H1 (cell line): ENCODE measurements around the gene ROR1. TPM values are rescaled to one million over a fixed set of nuclear protein-coding genes. Genes with fewer than 3 reads are reported as not detected.

Experiments
- CTCF ChIA-PET: fragments of 300-600 bp; sonication (Branson Sonifier 250); formaldehyde crosslinking; loops from one replicate; lab custom pipeline; 2021; ENCODE audit not compliant: partially characterized antibody; lab: Charles Lee
- POLR2A ChIA-PET: fragments of 300-600 bp; sonication (Branson Sonifier 250); formaldehyde crosslinking; loops from one replicate; lab custom pipeline; 2021; ENCODE audit warnings: inconsistent platforms; ENCODE audit not compliant: partially characterized antibody; lab: Charles Lee
- DNase-seq, 2 experiments: peaks; one replicate each; pipeline versions ENCODE4 v3.0.0 to v3.0.0-alpha.2; 2010 to 2022; ENCODE audit warnings: low spot score in 2 of 2, low read depth in 1 of 2, mixed read lengths in 1 of 2
- FAIRE-seq: peaks from 2 replicates; lab custom pipeline; 2011; peaks lifted over from hg19 to GRCh38; lab: Jason Lieb, UNC
- H2AFZ ChIP-seq: 2 replicates; pipeline ENCODE4 v1.8.1; 2012; ENCODE audit warnings: low read length, inconsistent platforms
- H2AK5ac ChIP-seq: 2 replicates; pipeline ENCODE4 v1.6.1; 2013; ENCODE audit warnings: low read depth, low read length
- H2BK120ac ChIP-seq: replicated peaks from 2 replicates; pipeline ENCODE3; 2013; ENCODE audit warnings: low read depth, low read length, inconsistent platforms
- H2BK12ac ChIP-seq: 2 replicates; pipeline ENCODE4 v1.6.1; 2013; ENCODE audit warnings: low read depth, low read length
- H2BK15ac ChIP-seq: 2 replicates; pipeline ENCODE4 v1.6.1; 2013; ENCODE audit warnings: low read length
- H2BK20ac ChIP-seq: 2 replicates; pipeline ENCODE4 v1.6.1; 2013; ENCODE audit warnings: low read length
- H2BK5ac ChIP-seq: 2 replicates; pipeline ENCODE4 v1.6.1; 2013; ENCODE audit warnings: low read depth, low read length
- H3K14ac ChIP-seq: 2 replicates; pipeline ENCODE4 v1.6.1; 2013; ENCODE audit warnings: inconsistent platforms; ENCODE audit not compliant: insufficient read length
- H3K18ac ChIP-seq: 2 replicates; pipeline ENCODE4 v1.6.1; 2013; ENCODE audit warnings: low read length; ENCODE audit errors: extremely low read depth
- H3K23ac ChIP-seq: 2 replicates; pipeline ENCODE4 v1.6.1; 2013; ENCODE audit warnings: inconsistent platforms; ENCODE audit not compliant: insufficient read length
- H3K23me2 ChIP-seq: 2 replicates; pipeline ENCODE4 v1.6.1; 2013; ENCODE audit warnings: low read depth, low read length
- H3K27ac ChIP-seq: 2 replicates; pipeline ENCODE4 v1.6.1; 2011; ENCODE audit warnings: low read depth, low read length, inconsistent platforms
- H3K27me3 ChIP-seq, 4 experiments: replicated peaks in 1 of 4; 1 replicate in 1 of 4; 2 replicates in 3 of 4; pipeline versions ENCODE4 v1.6.1 to v1.8.1; 2011 to 2013; ENCODE audit warnings: low read length in 3 of 4, mild to moderate bottlenecking in 3 of 4, inconsistent platforms in 2 of 4, mixed read lengths in 2 of 4, moderate library complexity in 1 of 4; ENCODE audit not compliant: control insufficient read depth in 3 of 4, insufficient read depth in 3 of 4; ENCODE audit errors: extremely low read depth in 1 of 4
- H3K36me3 ChIP-seq, 4 experiments: 2 replicates each; pipeline versions ENCODE4 v1.6.1 to v1.8.1; 2011 to 2013; ENCODE audit warnings: mild to moderate bottlenecking in 4 of 4, low read length in 3 of 4, moderate library complexity in 2 of 4, control low read depth in 1 of 4, inconsistent platforms in 1 of 4; ENCODE audit not compliant: insufficient read depth in 4 of 4, control insufficient read depth in 2 of 4
- H3K4ac ChIP-seq: replicated peaks from 2 replicates; pipeline ENCODE3; 2013; ENCODE audit warnings: low read length, low read depth, mixed read lengths, inconsistent platforms; ENCODE audit not compliant: insufficient read length
- H3K4me1 ChIP-seq, 4 experiments: replicated peaks in 1 of 4; 1 replicate in 1 of 4; 2 replicates in 3 of 4; pipeline versions ENCODE4 v1.6.1 to v1.8.1; 2011 to 2013; ENCODE audit warnings: low read length in 3 of 4, inconsistent platforms in 2 of 4, mixed read lengths in 1 of 4; ENCODE audit not compliant: insufficient read depth in 4 of 4, control insufficient read depth in 3 of 4
- H3K4me2 ChIP-seq, 2 experiments: 2 replicates each; pipeline versions ENCODE4 v1.6.1 to v1.8.1; 2011 to 2013; ENCODE audit warnings: low read depth in 2 of 2, low read length in 2 of 2, control low read depth in 1 of 2, inconsistent platforms in 1 of 2, mild to moderate bottlenecking in 1 of 2; ENCODE audit not compliant: insufficient read depth in 1 of 2
- H3K4me3 ChIP-seq, 4 experiments: fragments of 200-600, 300-600 bp in 1 of 4; sonication (generic), shearing (Covaris generic), sonication (Bioruptor Twin) in 1 of 4; 2 replicates each; pipeline versions ENCODE4 v1.5.1 to v1.8.1; 2011 to 2016; ENCODE audit warnings: low read length in 4 of 4, low read depth in 3 of 4, control low read depth in 2 of 4, inconsistent platforms in 2 of 4, mild to moderate bottlenecking in 2 of 4, mixed read lengths in 1 of 4, moderate library complexity in 1 of 4; ENCODE audit not compliant: insufficient read depth in 2 of 4; ENCODE audit errors: extremely low read depth in 1 of 4
- H3K56ac ChIP-seq: replicated peaks from 2 replicates; pipeline ENCODE3; 2013; ENCODE audit warnings: low read depth, mild to moderate bottlenecking, mixed read lengths, low read length, inconsistent platforms; ENCODE audit not compliant: insufficient read length
- H3K79me1 ChIP-seq: 2 replicates; pipeline ENCODE4 v1.6.1; 2013; ENCODE audit warnings: low read depth, low read length, control low read depth
- H3K79me2 ChIP-seq, 2 experiments: 2 replicates each; pipeline versions ENCODE4 v1.6.1 to v1.8.1; 2012 to 2013; ENCODE audit warnings: low read length in 2 of 2, mild to moderate bottlenecking in 2 of 2, inconsistent platforms in 1 of 2; ENCODE audit not compliant: insufficient read depth in 2 of 2, control insufficient read depth in 1 of 2
- H3K9ac ChIP-seq, 4 experiments: replicated peaks in 1 of 4; 1 replicate in 1 of 4; 2 replicates in 3 of 4; pipeline versions ENCODE4 v1.6.1 to v1.8.1; 2011 to 2013; ENCODE audit warnings: low read depth in 3 of 4, low read length in 3 of 4, control low read depth in 2 of 4, mild to moderate bottlenecking in 2 of 4, moderate library complexity in 2 of 4, inconsistent platforms in 1 of 4; ENCODE audit errors: extremely low read depth in 1 of 4
- H3K9me3 ChIP-seq, 2 experiments: 2 replicates each; pipeline versions ENCODE4 v1.6.1 to v1.8.1; 2012 to 2013; ENCODE audit warnings: mild to moderate bottlenecking in 2 of 2, moderate library complexity in 2 of 2, control low read depth in 1 of 2, inconsistent platforms in 1 of 2, low read depth in 1 of 2, low read length in 1 of 2, mixed read lengths in 1 of 2; ENCODE audit not compliant: insufficient read depth in 2 of 2
- H4K20me1 ChIP-seq, 2 experiments: replicated peaks in 1 of 2; 2 replicates each; pipeline versions ENCODE3 to v1.8.1; 2011 to 2013; ENCODE audit warnings: inconsistent platforms in 2 of 2, low read length in 2 of 2, mild to moderate bottlenecking in 1 of 2; ENCODE audit not compliant: insufficient read depth in 2 of 2, control insufficient read depth in 1 of 2
- H4K5ac ChIP-seq: 2 replicates; pipeline ENCODE4 v1.6.1; 2013; ENCODE audit warnings: low read length, low read depth, mixed read lengths, inconsistent platforms; ENCODE audit not compliant: insufficient read length
- H4K8ac ChIP-seq: 2 replicates; pipeline ENCODE4 v1.8.0; 2013; ENCODE audit warnings: mild to moderate bottlenecking, moderate library complexity, low read length, inconsistent platforms; ENCODE audit not compliant: insufficient read depth; ENCODE audit errors: extremely low read depth
- H4K91ac ChIP-seq: replicated peaks from 2 replicates; pipeline ENCODE3; 2013; ENCODE audit warnings: low read length, mixed read lengths, inconsistent platforms; ENCODE audit not compliant: insufficient read length
- HDAC2 ChIP-seq, 2 experiments: fragments of 300-600 bp in 1 of 2; sonication (generic) in 1 of 2; IDR thresholded peaks; 2 replicates each; pipeline ENCODE4 v1.6.1; 2011 to 2012; ENCODE audit warnings: low read depth in 2 of 2, low read length in 2 of 2, mild to moderate bottlenecking in 2 of 2, moderate library complexity in 2 of 2, borderline replicate concordance in 1 of 2, inconsistent platforms in 1 of 2
- JUN ChIP-seq: IDR thresholded peaks from 2 replicates; pipeline ENCODE4 v1.6.1; 2011; ENCODE audit warnings: low read depth, mild to moderate bottlenecking, improper control_type of control experiment, low read length
- RAD21 ChIP-seq, 2 experiments: IDR thresholded peaks in 1 of 2; conservative IDR thresholded peaks in 1 of 2; 2 replicates each; pipeline ENCODE4 v1.6.1; 2011; ENCODE audit warnings: low read depth in 2 of 2, low read length in 2 of 2, improper control_type of control experiment in 1 of 2, inconsistent platforms in 1 of 2, mild to moderate bottlenecking in 1 of 2, moderate library complexity in 1 of 2
- RXRA ChIP-seq: IDR thresholded peaks from 2 replicates; pipeline ENCODE4 v1.6.1; 2011; ENCODE audit warnings: low read depth, mild to moderate bottlenecking, low read length, moderate library complexity; ENCODE audit not compliant: insufficient read depth
- SAP30 ChIP-seq: fragments of 300-600 bp; sonication (generic); IDR thresholded peaks from 2 replicates; pipeline ENCODE4 v1.7.1; 2012; ENCODE audit warnings: low read length, moderate library complexity, mild to moderate bottlenecking, inconsistent platforms; ENCODE audit not compliant: insufficient read depth, insufficient replicate concordance
- WGBS, 2 experiments: shearing (Covaris generic) in 1 of 2; methylation state at CpG; one replicate each; pipeline versions ENCODE4 v1.1.6 to v1.1.7; 2013 to 2015; ENCODE audit warnings: low lambda C conversion rate in 2 of 2, mixed read lengths in 2 of 2, inconsistent platforms in 1 of 2, low coverage in 1 of 2, missing lambda C conversion rate in 1 of 2; ENCODE audit not compliant: insufficient replicate concordance in 2 of 2, insufficient coverage in 1 of 2, insufficient read length in 1 of 2; ENCODE audit errors: extremely low coverage in 1 of 2, missing lambda C conversion rate in 1 of 2; 5-methylcytosine and 5-hydroxymethylcytosine counted together
- polyA plus RNA-seq, 7 experiments: library from polyadenylated mRNA; depleted of rRNA in 3 of 7; stranded (reverse) in 5 of 7; unstranded in 2 of 7; fragments of >200 nt in 5 of 7; fragments of 200-250 nt in 2 of 7; gene quantifications; 1 replicate in 5 of 7; 2 replicates in 1 of 7; 4 replicates in 1 of 7; pipeline versions ENCODE4 v1.2.1 to v1.2.3, GENCODE V29; 2011 to 2013; ENCODE audit warnings: missing spikeins in 2 of 7, mixed read lengths in 2 of 7
- total RNA-seq: library from RNA; stranded (reverse); fragmentation: NEBNext Ultra II Directional; extraction: Animal tissue kit (Norgen Biotek cat#: 25700); gene quantifications from 2 replicates; pipeline ENCODE4 v1.2.1, GENCODE V29; 2021

Gene ROR1
- total and polyA plus RNA-seq, 2 of the 8 experiments (the other 6 are each of a cell fraction or from before 2014, with no cell fraction given), result 33.6 to 73.6 TPM

- H3K23me2 ChIP-seq, result no peaks in the 10 kb centered on the region
- H3K36me3 ChIP-seq, result no peaks in the 10 kb centered on the region
- no peak overlapping the region for H2BK15ac ChIP-seq
- no peak overlapping the region for H4K91ac ChIP-seq
- no peak overlapping the region for H3K23ac ChIP-seq
- no peak overlapping the region for H3K4ac ChIP-seq
- H3K4me1 ChIP-seq, result peaks cover 6 to 31% (median 27%) of the 10 kb centered on the region in 4 experiments
- no peak overlapping the region for H3K18ac ChIP-seq
- H3K27ac ChIP-seq, result no peak overlapping the region
- H3K14ac ChIP-seq, result no peak overlapping the region
- H4K8ac ChIP-seq, result no peak overlapping the region
- peaks cover 0 to 1% (median 0%) of the 10 kb centered on the region in 4 experiments; a peak in 1 of 7 replicates for H3K27me3 ChIP-seq
- H2AK5ac ChIP-seq, result no peak overlapping the region
- H3K56ac ChIP-seq, result no peak overlapping the region
- DNase-seq (no peak), FAIRE-seq (no peak)
- no peak for TF ChIP-seq SAP30
- no peak for TF ChIP-seq RXRA
- no peak for TF ChIP-seq JUN
- no peak for TF ChIP-seq HDAC2 (IDR thresholded peaks at IDR 0.05; ENCODE audit: borderline replicate concordance in 1 of 2, low read depth in 2 of 2, low read length in 2 of 2)
- no peak for TF ChIP-seq RAD21 (IDR thresholded peaks at IDR 0.05 in 1 of 2, conservative IDR thresholded peaks at IDR 0.05 in 1 of 2; ENCODE audit: low read depth in 2 of 2, low read length in 2 of 2)
- H3K9ac ChIP-seq, result no peak overlapping the region
- peaks cover 5 to 8% of the 10 kb centered on the region in 2 experiments for H4K20me1 ChIP-seq
- WGBS, 2 experiments, result 85% methylated on average over 10 of the region's 10 CpGs; no CpG with 5 or more reads in 1 of the 2 experiments
- H2BK5ac ChIP-seq, result no peak overlapping the region
- peaks cover 0 to 88% of the 10 kb centered on the region in 2 experiments; a peak in 3 of 4 replicates for H3K79me2 ChIP-seq
- H3K79me1 ChIP-seq, result peaks cover 7% of the 10 kb centered on the region; the same call in 1 of the 2 replicates
- no peak overlapping the region for H2BK12ac ChIP-seq
- H3K4me2 ChIP-seq, result no peak overlapping the region
- no peak overlapping the region for H4K5ac ChIP-seq
- no peak overlapping the region for H3K4me3 ChIP-seq
- H2AFZ ChIP-seq, result no peak overlapping the region
- POLR2A ChIA-PET, result no interaction called here
- no peak overlapping the region for H2BK20ac ChIP-seq
- no peaks in the 10 kb centered on the region for H3K9me3 ChIP-seq
- CTCF ChIA-PET, result interaction anchor here (1.9 to 2.5 kb wide), 2 partner anchors 16 to 95 kb away, joined by 5 to 6 read pairs; no protein-coding TSS in a partner anchor
- H2BK120ac ChIP-seq, result no peak overlapping the region
Measured at GRCh38 chr1:64042331-64043100, 268.7 kb downstream of the ROR1 start.
